ENCODE results near the gene SORL1. TPM values are rescaled to one million over a fixed set of nuclear protein-coding genes. Genes with fewer than 3 reads are reported as not detected.

The SORL1 gene
- total RNA-seq, 4 donors from 2014 or later = 7.1 to 12.6 (median 10.6) TPM

GRCh38 chr11:121643479-121644186, 191.5 kb downstream of the SORL1 start:
- H3K27me3 ChIP-seq = no peaks in the 10 kb centered on the region
- H3K27ac ChIP-seq = no peak overlapping the region
- no peak for TF ChIP-seq POLR2AphosphoS5 (IDR thresholded peaks at IDR 0.05)
- 76 to 78% methylated on average over 8 to 9 of the region's 9 CpGs for WGBS, 2 donors (ENCODE audit: low coverage in 1 of 2)
- H3K4me1 ChIP-seq = no peaks in the 10 kb centered on the region
- ATAC-seq = no peak
- no peaks in the 10 kb centered on the region for H3K36me3 ChIP-seq
- no peaks in the 10 kb centered on the region for H3K9me3 ChIP-seq
- no peak overlapping the region for H3K4me3 ChIP-seq

GRCh38 chr11:121644187-121644512, 192.0 kb downstream of the SORL1 start:
- H3K27ac ChIP-seq = no peak overlapping the region
- no peak for ATAC-seq
- no peak for TF ChIP-seq POLR2AphosphoS5 (IDR thresholded peaks at IDR 0.05)
- no peak for TF ChIP-seq POLR2A (IDR thresholded peaks at IDR 0.05)
- TF ChIP-seq EP300 (IDR thresholded peaks at IDR 0.05) = no peak
- TF ChIP-seq CTCF (IDR thresholded peaks at IDR 0.05) = no peak
- H3K4me3 ChIP-seq = no peak overlapping the region
- H3K27me3 ChIP-seq = no peaks in the 10 kb centered on the region
- no peaks in the 10 kb centered on the region for H3K4me1 ChIP-seq
- no peaks in the 10 kb centered on the region for H3K9me3 ChIP-seq
- 71 to 82% methylated on average over 4 of the region's 4 CpGs for WGBS, 2 donors (ENCODE audit: low coverage in 1 of 2)
- no peaks in the 10 kb centered on the region for H3K36me3 ChIP-seq

- Histone ChIP-seq H3K36me3 (no peaks in the 10 kb centered on the region), H3K27me3 (no peaks in the 10 kb centered on the region), H3K4me1 (no peaks in the 10 kb centered on the region), H3K27ac (no peak overlapping the region), H3K9me3 (no peaks in the 10 kb centered on the region), H3K4me3 (no peak overlapping the region)
- ATAC-seq = no peak
- 74 to 79% methylated on average over 2 of the region's 2 CpGs for WGBS, 2 donors (ENCODE audit: low coverage in 1 of 2)
- no peak for TF ChIP-seq CTCF (IDR thresholded peaks at IDR 0.05)
- no peak for TF ChIP-seq EP300 (IDR thresholded peaks at IDR 0.05)
Measured at GRCh38 chr11:121645001-121645400, 192.9 kb downstream of the SORL1 start.

GRCh38 chr11:121645596-121645995, 193.5 kb downstream of the SORL1 start:
- H3K27me3 ChIP-seq = no peaks in the 10 kb centered on the region
- WGBS, 2 donors (ENCODE audit: low coverage in 1 of 2) = 83 to 100% methylated on average over 1 of the region's 1 CpG

GRCh38 chr11:121648306-121648705, 196.2 kb downstream of the SORL1 start:
- WGBS, 2 donors (ENCODE audit: low coverage in 1 of 2) = 80 to 94% methylated on average over 1 to 4 of the region's 4 CpGs
- TF ChIP-seq CTCF (IDR thresholded peaks at IDR 0.05) = no peak
- no peak for TF ChIP-seq EP300 (IDR thresholded peaks at IDR 0.05)
- no peak for TF ChIP-seq POLR2A (IDR thresholded peaks at IDR 0.05)
- no peak for TF ChIP-seq POLR2AphosphoS5 (IDR thresholded peaks at IDR 0.05)
- ATAC-seq = no peak
- Histone ChIP-seq H3K36me3 (no peaks in the 10 kb centered on the region), H3K9me3 (no peaks in the 10 kb centered on the region), H3K4me1 (peaks cover 0 to 6% (median 0%) of the 10 kb centered on the region in 3 donors), H3K4me3 (no peak overlapping the region), H3K27me3 (no peaks in the 10 kb centered on the region), H3K27ac (no peak overlapping the region)

More at GRCh38 chr11:121645596-121645995, 193.5 kb downstream of the SORL1 start:
- TF ChIP-seq POLR2AphosphoS5 (IDR thresholded peaks at IDR 0.05) (no peak), EP300 (IDR thresholded peaks at IDR 0.05) (no peak), CTCF (IDR thresholded peaks at IDR 0.05) (no peak), POLR2A (IDR thresholded peaks at IDR 0.05) (no peak)
- no peak overlapping the region for H3K4me3 ChIP-seq
- H3K36me3 ChIP-seq = no peaks in the 10 kb centered on the region
- H3K4me1 ChIP-seq = no peaks in the 10 kb centered on the region
- H3K27ac ChIP-seq = no peak overlapping the region
- ATAC-seq = no peak
- H3K9me3 ChIP-seq = no peaks in the 10 kb centered on the region

All from gastroesophageal sphincter (tissue), 4 donors.